CD4-positive, alpha-beta T cell (primary cell): ENCODE measurements around the gene AGFG1. TPM values are rescaled to one million over a fixed set of nuclear protein-coding genes. Genes with fewer than 3 reads are reported as not detected.

Experiments
- ATAC-seq: fragments of 200-7000 bp; cut with Tn5 transposase; one replicate; pipeline ENCODE4 v1.10.0; 2022; ENCODE audit warnings: mild to moderate bottlenecking; ENCODE audit not compliant: poor library complexity
- CTCF ChIA-PET: fragments of 350-600 bp; sonication (Branson Sonifier 250); formaldehyde crosslinking; loops from one replicate; lab custom pipeline; 2021; ENCODE audit warnings: antibody characterized with exemption, inconsistent platforms; lab: Charles Lee
- POLR2A ChIA-PET: fragments of 350-600 bp; sonication (Branson Sonifier 250); formaldehyde crosslinking; loops from one replicate; lab custom pipeline; 2021; ENCODE audit warnings: antibody characterized with exemption, inconsistent platforms; lab: Charles Lee
- DNase-seq, 14 experiments: peaks; one replicate each; pipeline ENCODE4 v3.0.0-alpha.2; 2013 to 2020; ENCODE audit warnings: mixed read lengths in 2 of 14
- H3K27ac ChIP-seq, 2 donors: one replicate each; pipeline versions ENCODE4 v1.5.1 to v1.7.0; 2013; ENCODE audit warnings: low read length in 2 of 2, low read depth in 1 of 2, mild to moderate bottlenecking in 1 of 2
- H3K27me3 ChIP-seq, 2 experiments: 1 replicate in 1 of 2; 2 replicates in 1 of 2; pipeline versions ENCODE4 v1.6.1 to v1.7.0; 2013; ENCODE audit warnings: low read length in 2 of 2, control low read depth in 1 of 2, mild to moderate bottlenecking in 1 of 2, moderate library complexity in 1 of 2; ENCODE audit not compliant: insufficient read depth in 2 of 2, control insufficient read depth in 1 of 2
- H3K36me3 ChIP-seq: one replicate; pipeline ENCODE4 v1.6.1; 2013; ENCODE audit warnings: low read length, control low read depth; ENCODE audit not compliant: insufficient read depth
- H3K4me1 ChIP-seq: one replicate; pipeline ENCODE4 v1.6.1; 2013; ENCODE audit warnings: low read length, control low read depth; ENCODE audit not compliant: insufficient read depth
- H3K4me3 ChIP-seq: one replicate; pipeline ENCODE4 v1.5.1; 2013; ENCODE audit warnings: mild to moderate bottlenecking, low read length, moderate library complexity
- H3K9me3 ChIP-seq, 2 experiments: 1 replicate in 1 of 2; 2 replicates in 1 of 2; pipeline versions ENCODE4 v1.6.1 to v1.7.0; 2013; ENCODE audit warnings: low read length in 2 of 2, mild to moderate bottlenecking in 2 of 2, control low read depth in 1 of 2, moderate library complexity in 1 of 2; ENCODE audit not compliant: control insufficient read depth in 1 of 2, insufficient read depth in 1 of 2
- H3K27ac Mint-ChIP-seq: one replicate; pipeline ENCODE4 v1.8.0; 2020; ENCODE audit warnings: mixed read lengths
- H3K27me3 Mint-ChIP-seq: one replicate; pipeline ENCODE4 v1.8.0; 2021; ENCODE audit warnings: mixed read lengths
- H3K36me3 Mint-ChIP-seq: one replicate; pipeline ENCODE4 v1.8.0; 2021; ENCODE audit warnings: low read depth, mixed read lengths
- H3K4me1 Mint-ChIP-seq: one replicate; pipeline ENCODE4 v1.8.0; 2021; ENCODE audit warnings: low read depth, mixed read lengths
- H3K4me3 Mint-ChIP-seq: one replicate; pipeline ENCODE4 v1.8.0; 2020; ENCODE audit warnings: mild to moderate bottlenecking, mixed read lengths
- H3K9me3 Mint-ChIP-seq: one replicate; pipeline ENCODE4 v1.8.0; 2020; ENCODE audit warnings: mixed read lengths
- intact Hi-C, 2 experiments: fragments of 100-400 bp; cut with DNase I in 1 of 2; cut with micrococcal nuclease in 1 of 2; formaldehyde crosslinking; loops; one replicate each; pipeline versions ENCODE4 v1.15.1 to v1.9.0; 2023 to 2025; cut with DNase I, micrococcal nuclease
- total RNA-seq, 174 experiments: library from RNA in 2 of 174; stranded (reverse) in 2 of 174; gene quantifications; one replicate each; pipeline ENCODE4 v1.2.3 and lab custom pipeline; 2021 to 2026
- TF ChIP-seq, protein P1 (sequence below): fragments of 200-600 bp; IDR thresholded peaks from one replicate; pipeline ENCODE4 v1.8.0; 2022; ENCODE audit warnings: antibody characterized with exemption, mild to moderate bottlenecking

AGFG1 gene
- total RNA-seq, 2 experiments from 2014 or later, result 49.9 to 55.9 TPM

DNA sequence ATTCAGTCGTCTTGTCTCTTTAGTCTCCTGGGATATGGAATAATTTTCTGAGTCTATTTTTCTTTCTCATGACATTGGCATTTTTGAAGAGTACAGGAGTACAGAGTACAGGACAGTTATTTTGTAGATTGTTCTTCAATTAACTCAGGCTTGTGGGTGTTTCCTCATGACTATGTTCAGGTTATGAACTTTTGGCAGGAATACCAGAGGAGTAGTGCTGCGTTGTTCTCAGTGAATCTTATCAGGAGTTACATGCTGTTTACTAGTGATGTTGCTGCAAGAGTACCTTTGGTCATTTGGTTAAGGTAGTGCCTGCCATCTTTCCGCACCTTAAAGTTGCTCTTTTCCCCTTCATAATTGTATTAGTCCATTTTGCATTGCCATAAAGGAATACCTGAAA, 41.3 kb upstream of the AGFG1 start:
- intact Hi-C loops, result no loop called here
- Mint-ChIP-seq H3K4me1 (no peaks in the 10 kb centered on the region), H3K36me3 (no peaks in the 10 kb centered on the region), H3K27ac (no peak overlapping the region), H3K9me3 (peaks cover 13% of the 10 kb centered on the region), H3K27me3 (no peaks in the 10 kb centered on the region), H3K4me3 (no peak overlapping the region)
- CTCF ChIA-PET, result no interaction called here
- TF ChIP-seq, protein P1, sequence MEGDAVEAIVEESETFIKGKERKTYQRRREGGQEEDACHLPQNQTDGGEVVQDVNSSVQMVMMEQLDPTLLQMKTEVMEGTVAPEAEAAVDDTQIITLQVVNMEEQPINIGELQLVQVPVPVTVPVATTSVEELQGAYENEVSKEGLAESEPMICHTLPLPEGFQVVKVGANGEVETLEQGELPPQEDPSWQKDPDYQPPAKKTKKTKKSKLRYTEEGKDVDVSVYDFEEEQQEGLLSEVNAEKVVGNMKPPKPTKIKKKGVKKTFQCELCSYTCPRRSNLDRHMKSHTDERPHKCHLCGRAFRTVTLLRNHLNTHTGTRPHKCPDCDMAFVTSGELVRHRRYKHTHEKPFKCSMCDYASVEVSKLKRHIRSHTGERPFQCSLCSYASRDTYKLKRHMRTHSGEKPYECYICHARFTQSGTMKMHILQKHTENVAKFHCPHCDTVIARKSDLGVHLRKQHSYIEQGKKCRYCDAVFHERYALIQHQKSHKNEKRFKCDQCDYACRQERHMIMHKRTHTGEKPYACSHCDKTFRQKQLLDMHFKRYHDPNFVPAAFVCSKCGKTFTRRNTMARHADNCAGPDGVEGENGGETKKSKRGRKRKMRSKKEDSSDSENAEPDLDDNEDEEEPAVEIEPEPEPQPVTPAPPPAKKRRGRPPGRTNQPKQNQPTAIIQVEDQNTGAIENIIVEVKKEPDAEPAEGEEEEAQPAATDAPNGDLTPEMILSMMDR, result no peak
- POLR2A ChIA-PET, result no interaction called here
- ATAC-seq, result no peak
- Histone ChIP-seq H3K9me3 (peaks cover 12 to 19% of the 10 kb centered on the region in 2 experiments), H3K4me3 (no peak overlapping the region), H3K4me1 (no peaks in the 10 kb centered on the region), H3K27ac (no peak overlapping the region), H3K27me3 (no peaks in the 10 kb centered on the region), H3K36me3 (no peaks in the 10 kb centered on the region)
- DNase-seq, result no peak

DNA sequence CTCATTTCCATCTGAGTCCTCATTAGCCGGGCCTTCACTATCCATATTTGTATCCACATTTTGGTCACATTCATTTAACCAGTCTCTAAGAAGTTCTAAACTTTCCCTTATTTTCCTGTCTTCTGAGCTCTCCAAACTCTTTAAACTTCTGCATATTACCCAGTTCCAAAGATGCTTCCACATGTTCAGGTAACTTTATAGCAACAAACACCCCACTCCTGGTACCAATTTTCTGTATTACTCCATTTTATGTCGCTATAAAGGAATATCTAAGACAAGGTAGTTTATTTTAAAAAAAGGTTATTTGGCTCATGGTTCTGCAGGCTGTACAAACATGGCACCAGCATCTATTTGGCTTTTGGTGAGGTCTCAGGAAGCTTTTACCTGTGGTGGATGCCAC, 38.8 kb upstream of the AGFG1 start:
- no peak for DNase-seq
- H3K4me3 Mint-ChIP-seq, result no peak overlapping the region
- peaks cover 13% of the 10 kb centered on the region for H3K9me3 Mint-ChIP-seq
- no peaks in the 10 kb centered on the region for H3K4me1 Mint-ChIP-seq
- no peaks in the 10 kb centered on the region for H3K27me3 Mint-ChIP-seq
- Histone ChIP-seq H3K9me3 (peaks cover 12 to 19% of the 10 kb centered on the region in 2 experiments), H3K36me3 (no peaks in the 10 kb centered on the region), H3K27me3 (no peaks in the 10 kb centered on the region), H3K4me1 (no peaks in the 10 kb centered on the region), H3K27ac (no peak overlapping the region), H3K4me3 (no peak overlapping the region)
- no peaks in the 10 kb centered on the region for H3K36me3 Mint-ChIP-seq
- ATAC-seq, result no peak
- ChIA-PET POLR2A (no interaction called here), CTCF (no interaction called here)
- intact Hi-C loops, result no loop called here
- TF ChIP-seq, protein P1, result no peak
- no peak overlapping the region for H3K27ac Mint-ChIP-seq

DNA sequence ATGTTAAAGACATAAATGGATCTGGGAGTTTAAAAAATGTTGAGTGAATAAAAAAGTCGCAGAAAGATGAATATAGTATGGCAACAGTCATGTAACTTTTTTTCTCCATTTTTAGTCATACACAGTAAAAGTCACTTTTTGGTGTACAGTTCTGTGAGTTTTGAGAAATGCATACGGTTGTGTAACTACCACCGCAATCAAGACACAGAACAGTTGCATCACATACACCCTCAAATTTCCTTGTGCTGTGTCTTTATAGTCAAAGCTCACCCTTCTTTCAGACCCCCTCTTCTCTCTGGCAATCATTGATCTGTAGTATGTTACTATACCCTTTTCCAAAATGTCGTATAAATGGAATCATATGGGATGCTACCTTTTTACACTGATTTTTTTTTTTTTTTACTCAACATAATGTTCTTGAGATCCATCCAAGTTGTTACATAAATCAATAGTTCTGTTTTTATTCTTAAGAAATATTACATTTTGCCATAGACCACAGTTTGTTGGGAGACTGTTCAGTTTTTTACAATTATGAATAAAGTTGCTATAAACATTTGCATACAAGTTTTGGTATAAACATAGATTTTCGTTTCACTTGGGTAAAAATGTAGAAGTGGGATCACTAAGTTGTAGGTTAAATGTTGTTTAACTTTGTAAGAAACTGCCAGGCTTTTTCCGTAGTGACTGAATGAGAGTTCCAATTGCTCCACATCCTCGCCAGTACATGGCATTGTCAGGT, 35.4 kb upstream of the AGFG1 start:
- no peak overlapping the region for H3K4me3 Mint-ChIP-seq
- ChIA-PET POLR2A (no interaction called here), CTCF (no interaction called here)
- H3K4me1 ChIP-seq, result no peaks in the 10 kb centered on the region
- intact Hi-C loops, result no loop called here
- H3K36me3 ChIP-seq, result no peaks in the 10 kb centered on the region
- no peaks in the 10 kb centered on the region for H3K27me3 Mint-ChIP-seq
- ATAC-seq (no peak), DNase-seq (peak in 2 of 14 experiments; percentile 28 to 44)
- H3K36me3 Mint-ChIP-seq, result no peaks in the 10 kb centered on the region
- no peak overlapping the region for H3K27ac Mint-ChIP-seq
- no peak overlapping the region for H3K4me3 ChIP-seq
- H3K27ac ChIP-seq, result no peak overlapping the region
- H3K4me1 Mint-ChIP-seq, result no peaks in the 10 kb centered on the region
- H3K9me3 ChIP-seq, result peaks cover 12 to 18% of the 10 kb centered on the region in 2 experiments
- H3K9me3 Mint-ChIP-seq, result peaks cover 13% of the 10 kb centered on the region
- no peaks in the 10 kb centered on the region for H3K27me3 ChIP-seq
- TF ChIP-seq, protein P1, result no peak
